ENCODE measurements around the gene CMTM5.
"Not testable (repeated sequence)": the region's sequence is repeated elsewhere in the genome, so short reads cannot be mapped to it uniquely, and the experiment has no call there.

CMTM5 gene

GRCh38 chr14:23419646-23420045, 42.8 kb downstream of the CMTM5 start:
- DNase-seq; H3K27me3 ChIP-seq (replicated peaks in 2 of 5; ENCODE audit: control insufficient read depth in 4 of 5, insufficient read depth in 5 of 5, low read length in 4 of 5); H3K4me1 ChIP-seq (ENCODE audit: control extremely low read depth in 1 of 4, control insufficient read depth in 4 of 4, insufficient read depth in 4 of 4, low read length in 3 of 4); H3K27ac ChIP-seq (ENCODE audit: insufficient read depth in 1 of 2, low read depth in 1 of 2, low read length in 2 of 2, poor library complexity in 1 of 2, severe bottlenecking in 2 of 2); POLR2A ChIA-PET; H3K36me3 ChIP-seq (ENCODE audit: control insufficient read depth in 4 of 4, insufficient read depth in 4 of 4, low read length in 3 of 4); H3K4me3 ChIP-seq (ENCODE audit: control insufficient read depth in 1 of 7, extremely low read depth in 1 of 7, insufficient read depth in 4 of 7, low read depth in 2 of 7, low read length in 6 of 7); H3K9me3 ChIP-seq (ENCODE audit: control extremely low read depth in 1 of 5, control insufficient read depth in 4 of 5, insufficient read depth in 2 of 5, low read depth in 1 of 5, low read length in 4 of 5): not testable (repeated sequence)
- 92% methylated on average over 1 of the region's 17 CpGs for WGBS (ENCODE audit: insufficient coverage)
- CTCF ChIA-PET, result interaction anchor here (2.4 kb wide), 1 partner anchor 39 kb away, joined by 6 read pairs; no protein-coding TSS in a partner anchor

- Histone ChIP-seq H3K4me3 (ENCODE audit: control insufficient read depth in 1 of 7, extremely low read depth in 1 of 7, insufficient read depth in 4 of 7, low read depth in 2 of 7, low read length in 6 of 7) (no peak overlapping the region), H3K27ac (ENCODE audit: insufficient read depth in 1 of 2, low read depth in 1 of 2, low read length in 2 of 2, poor library complexity in 1 of 2, severe bottlenecking in 2 of 2) (no peak overlapping the region), H3K4me1 (ENCODE audit: control extremely low read depth in 1 of 4, control insufficient read depth in 4 of 4, insufficient read depth in 4 of 4, low read length in 3 of 4) (no peaks in the 10 kb centered on the region), H3K9me3 (ENCODE audit: control extremely low read depth in 1 of 5, control insufficient read depth in 4 of 5, insufficient read depth in 2 of 5, low read depth in 1 of 5, low read length in 4 of 5) (no peaks in the 10 kb centered on the region), H3K36me3 (ENCODE audit: control insufficient read depth in 4 of 4, insufficient read depth in 4 of 4, low read length in 3 of 4) (no peaks in the 10 kb centered on the region), H3K27me3 (replicated peaks in 2 of 5; ENCODE audit: control insufficient read depth in 4 of 5, insufficient read depth in 5 of 5, low read length in 4 of 5) (no peaks in the 10 kb centered on the region)
- DNase-seq, result peak in 1 of 3 donors; percentile 14
- CTCF ChIA-PET, result interaction anchor here (1.5 kb wide), 1 partner anchor 41 kb away, joined by 3 read pairs; no protein-coding TSS in a partner anchor
- POLR2A ChIA-PET, result interaction anchor here (1.2 kb wide), 1 partner anchor 38 kb away, joined by 3 read pairs; no protein-coding TSS in a partner anchor
These were observed 44.7 kb downstream of the CMTM5 start for GRCh38 chr14:23421594-23421993.

GRCh38 chr14:23423657-23424056, 46.8 kb downstream of the CMTM5 start:
- no peak for DNase-seq
- H3K4me3 ChIP-seq (ENCODE audit: control insufficient read depth in 1 of 7, extremely low read depth in 1 of 7, insufficient read depth in 4 of 7, low read depth in 2 of 7, low read length in 6 of 7), result no peak overlapping the region
- 94% methylated on average over 6 of the region's 6 CpGs for WGBS (ENCODE audit: insufficient coverage)
- no peaks in the 10 kb centered on the region for H3K9me3 ChIP-seq (ENCODE audit: control extremely low read depth in 1 of 5, control insufficient read depth in 4 of 5, insufficient read depth in 2 of 5, low read depth in 1 of 5, low read length in 4 of 5)
- POLR2A ChIA-PET, result no interaction called here
- CTCF ChIA-PET, result interaction anchor here (0.7 to 2.5 kb wide), 3 partner anchors 10 to 40 kb away, joined by 3 to 7 read pairs (median 3); no protein-coding TSS in a partner anchor
- H3K27ac ChIP-seq (ENCODE audit: insufficient read depth in 1 of 2, low read depth in 1 of 2, low read length in 2 of 2, poor library complexity in 1 of 2, severe bottlenecking in 2 of 2), result no peak overlapping the region
- H3K36me3 ChIP-seq (ENCODE audit: control insufficient read depth in 4 of 4, insufficient read depth in 4 of 4, low read length in 3 of 4), result no peaks in the 10 kb centered on the region
- no peaks in the 10 kb centered on the region for H3K4me1 ChIP-seq (ENCODE audit: control extremely low read depth in 1 of 4, control insufficient read depth in 4 of 4, insufficient read depth in 4 of 4, low read length in 3 of 4)
- no peaks in the 10 kb centered on the region for H3K27me3 ChIP-seq (replicated peaks in 2 of 5; ENCODE audit: control insufficient read depth in 4 of 5, insufficient read depth in 5 of 5, low read length in 4 of 5)

- CTCF ChIA-PET, result interaction anchor here (1.2 to 1.5 kb wide), 3 partner anchors 8 to 91 kb away, joined by 3 to 5 read pairs (median 5); no protein-coding TSS in a partner anchor
- POLR2A ChIA-PET, result no interaction called here
- WGBS (ENCODE audit: insufficient coverage), result 92% methylated on average over 10 of the region's 10 CpGs
These were observed 48.3 kb downstream of the CMTM5 start for GRCh38 chr14:23425169-23425568.

GRCh38 chr14:23425798-23426197, 49.0 kb downstream of the CMTM5 start:
- H3K9me3 ChIP-seq (ENCODE audit: control extremely low read depth in 1 of 5, control insufficient read depth in 4 of 5, insufficient read depth in 2 of 5, low read depth in 1 of 5, low read length in 4 of 5); H3K36me3 ChIP-seq (ENCODE audit: control insufficient read depth in 4 of 4, insufficient read depth in 4 of 4, low read length in 3 of 4); H3K27ac ChIP-seq (ENCODE audit: insufficient read depth in 1 of 2, low read depth in 1 of 2, low read length in 2 of 2, poor library complexity in 1 of 2, severe bottlenecking in 2 of 2); H3K4me1 ChIP-seq (ENCODE audit: control extremely low read depth in 1 of 4, control insufficient read depth in 4 of 4, insufficient read depth in 4 of 4, low read length in 3 of 4); H3K27me3 ChIP-seq (replicated peaks in 2 of 5; ENCODE audit: control insufficient read depth in 4 of 5, insufficient read depth in 5 of 5, low read length in 4 of 5); POLR2A ChIA-PET; DNase-seq; H3K4me3 ChIP-seq (ENCODE audit: control insufficient read depth in 1 of 7, extremely low read depth in 1 of 7, insufficient read depth in 4 of 7, low read depth in 2 of 7, low read length in 6 of 7): not testable (repeated sequence)
- WGBS (ENCODE audit: insufficient coverage), result 64% methylated on average over 5 of the region's 6 CpGs
- CTCF ChIA-PET, result interaction anchor here (1.2 to 1.5 kb wide), 2 partner anchors 9 to 92 kb away, joined by 3 to 5 read pairs; no protein-coding TSS in a partner anchor

More at GRCh38 chr14:23425169-23425568, 48.3 kb downstream of the CMTM5 start:
- Histone ChIP-seq H3K27ac (ENCODE audit: insufficient read depth in 1 of 2, low read depth in 1 of 2, low read length in 2 of 2, poor library complexity in 1 of 2, severe bottlenecking in 2 of 2) (no peak overlapping the region), H3K4me3 (ENCODE audit: control insufficient read depth in 1 of 7, extremely low read depth in 1 of 7, insufficient read depth in 4 of 7, low read depth in 2 of 7, low read length in 6 of 7) (no peak overlapping the region), H3K27me3 (replicated peaks in 2 of 5; ENCODE audit: control insufficient read depth in 4 of 5, insufficient read depth in 5 of 5, low read length in 4 of 5) (peaks cover 0 to 2% (median 0%) of the 10 kb centered on the region in 5 experiments), H3K36me3 (ENCODE audit: control insufficient read depth in 4 of 4, insufficient read depth in 4 of 4, low read length in 3 of 4) (no peaks in the 10 kb centered on the region), H3K9me3 (ENCODE audit: control extremely low read depth in 1 of 5, control insufficient read depth in 4 of 5, insufficient read depth in 2 of 5, low read depth in 1 of 5, low read length in 4 of 5) (no peaks in the 10 kb centered on the region), H3K4me1 (ENCODE audit: control extremely low read depth in 1 of 4, control insufficient read depth in 4 of 4, insufficient read depth in 4 of 4, low read length in 3 of 4) (no peaks in the 10 kb centered on the region)
- no peak for DNase-seq

GRCh38 chr14:23428686-23429495, 52.0 kb downstream of the CMTM5 start:
- no peak overlapping the region for H3K4me3 ChIP-seq (ENCODE audit: control insufficient read depth in 1 of 7, extremely low read depth in 1 of 7, insufficient read depth in 4 of 7, low read depth in 2 of 7, low read length in 6 of 7)
- no peaks in the 10 kb centered on the region for H3K36me3 ChIP-seq (ENCODE audit: control insufficient read depth in 4 of 4, insufficient read depth in 4 of 4, low read length in 3 of 4)
- WGBS (ENCODE audit: insufficient coverage), result 97% methylated on average over 8 of the region's 13 CpGs
- peaks cover 0 to 5% (median 0%) of the 10 kb centered on the region in 5 experiments for H3K27me3 ChIP-seq (replicated peaks in 2 of 5; ENCODE audit: control insufficient read depth in 4 of 5, insufficient read depth in 5 of 5, low read length in 4 of 5)
- no peaks in the 10 kb centered on the region for H3K4me1 ChIP-seq (ENCODE audit: control extremely low read depth in 1 of 4, control insufficient read depth in 4 of 4, insufficient read depth in 4 of 4, low read length in 3 of 4)
- CTCF ChIA-PET, result no interaction called here
- H3K9me3 ChIP-seq (ENCODE audit: control extremely low read depth in 1 of 5, control insufficient read depth in 4 of 5, insufficient read depth in 2 of 5, low read depth in 1 of 5, low read length in 4 of 5), result no peaks in the 10 kb centered on the region
- H3K27ac ChIP-seq (ENCODE audit: insufficient read depth in 1 of 2, low read depth in 1 of 2, low read length in 2 of 2, poor library complexity in 1 of 2, severe bottlenecking in 2 of 2), result no peak overlapping the region
- POLR2A ChIA-PET, result no interaction called here
- DNase-seq, result no peak
